ENCODE measurements around the gene HECTD1.

DNA sequence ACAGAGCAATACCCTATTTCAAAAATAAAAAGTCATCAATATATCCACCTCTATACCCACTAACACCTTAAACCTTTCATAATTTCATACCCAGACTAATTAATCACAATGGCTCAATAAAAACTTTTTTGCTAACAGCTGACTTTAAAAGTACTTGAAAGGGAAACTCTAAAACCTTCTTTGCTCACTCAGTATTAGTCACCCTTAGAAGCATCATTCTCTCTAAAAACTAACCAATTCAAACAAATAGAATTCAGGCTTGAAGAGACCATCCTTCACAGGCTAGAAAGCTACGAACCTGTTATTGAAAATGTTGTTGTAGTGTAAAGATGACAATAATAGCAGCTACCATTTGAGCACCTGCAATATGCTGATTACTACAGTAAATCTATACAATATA is 37.2 kb downstream of the HECTD1 start:
- TF ChIP-seq EZH2 (IDR thresholded peaks at IDR 0.05) (no peak), POLR2AphosphoS5 (IDR thresholded peaks at IDR 0.05; ENCODE audit: borderline replicate concordance, low read depth, low read length) (no peak), FOXP2 (optimal IDR thresholded peaks at IDR 0.05; ENCODE audit: control extremely low read depth, extremely low read length, insufficient read depth) (no peak)

Data from SK-N-MC (cell line).